Measurements from ENCODE around the gene LAMA3. TPM values are rescaled to one million over a fixed set of nuclear protein-coding genes. Genes with fewer than 3 reads are reported as not detected.

Gene LAMA3, protein sequence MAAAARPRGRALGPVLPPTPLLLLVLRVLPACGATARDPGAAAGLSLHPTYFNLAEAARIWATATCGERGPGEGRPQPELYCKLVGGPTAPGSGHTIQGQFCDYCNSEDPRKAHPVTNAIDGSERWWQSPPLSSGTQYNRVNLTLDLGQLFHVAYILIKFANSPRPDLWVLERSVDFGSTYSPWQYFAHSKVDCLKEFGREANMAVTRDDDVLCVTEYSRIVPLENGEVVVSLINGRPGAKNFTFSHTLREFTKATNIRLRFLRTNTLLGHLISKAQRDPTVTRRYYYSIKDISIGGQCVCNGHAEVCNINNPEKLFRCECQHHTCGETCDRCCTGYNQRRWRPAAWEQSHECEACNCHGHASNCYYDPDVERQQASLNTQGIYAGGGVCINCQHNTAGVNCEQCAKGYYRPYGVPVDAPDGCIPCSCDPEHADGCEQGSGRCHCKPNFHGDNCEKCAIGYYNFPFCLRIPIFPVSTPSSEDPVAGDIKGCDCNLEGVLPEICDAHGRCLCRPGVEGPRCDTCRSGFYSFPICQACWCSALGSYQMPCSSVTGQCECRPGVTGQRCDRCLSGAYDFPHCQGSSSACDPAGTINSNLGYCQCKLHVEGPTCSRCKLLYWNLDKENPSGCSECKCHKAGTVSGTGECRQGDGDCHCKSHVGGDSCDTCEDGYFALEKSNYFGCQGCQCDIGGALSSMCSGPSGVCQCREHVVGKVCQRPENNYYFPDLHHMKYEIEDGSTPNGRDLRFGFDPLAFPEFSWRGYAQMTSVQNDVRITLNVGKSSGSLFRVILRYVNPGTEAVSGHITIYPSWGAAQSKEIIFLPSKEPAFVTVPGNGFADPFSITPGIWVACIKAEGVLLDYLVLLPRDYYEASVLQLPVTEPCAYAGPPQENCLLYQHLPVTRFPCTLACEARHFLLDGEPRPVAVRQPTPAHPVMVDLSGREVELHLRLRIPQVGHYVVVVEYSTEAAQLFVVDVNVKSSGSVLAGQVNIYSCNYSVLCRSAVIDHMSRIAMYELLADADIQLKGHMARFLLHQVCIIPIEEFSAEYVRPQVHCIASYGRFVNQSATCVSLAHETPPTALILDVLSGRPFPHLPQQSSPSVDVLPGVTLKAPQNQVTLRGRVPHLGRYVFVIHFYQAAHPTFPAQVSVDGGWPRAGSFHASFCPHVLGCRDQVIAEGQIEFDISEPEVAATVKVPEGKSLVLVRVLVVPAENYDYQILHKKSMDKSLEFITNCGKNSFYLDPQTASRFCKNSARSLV (N-terminal part only)
- total RNA-seq (2022) (34.6 and 37.9 TPM in 2 replicates), Bru-seq, nascent RNA (percentile 64 among the genes with signal in this experiment), BruChase-seq, experiment 1, labeled RNA remaining after a 2-hour chase (percentile 67 among the genes with signal in this experiment), BruChase-seq, experiment 2, labeled RNA remaining after a 6-hour chase (percentile 63 among the genes with signal in this experiment)
- long read RNA-seq, transcript LAMA3-204 (13 exons, 1,815 nt): major isoform, 13 of 22 reads
- long read RNA-seq, partial matches to known transcripts: 5 of 22 reads
- long read RNA-seq, other reads (novel, unspliced or antisense): 4 of 22 reads

DNA sequence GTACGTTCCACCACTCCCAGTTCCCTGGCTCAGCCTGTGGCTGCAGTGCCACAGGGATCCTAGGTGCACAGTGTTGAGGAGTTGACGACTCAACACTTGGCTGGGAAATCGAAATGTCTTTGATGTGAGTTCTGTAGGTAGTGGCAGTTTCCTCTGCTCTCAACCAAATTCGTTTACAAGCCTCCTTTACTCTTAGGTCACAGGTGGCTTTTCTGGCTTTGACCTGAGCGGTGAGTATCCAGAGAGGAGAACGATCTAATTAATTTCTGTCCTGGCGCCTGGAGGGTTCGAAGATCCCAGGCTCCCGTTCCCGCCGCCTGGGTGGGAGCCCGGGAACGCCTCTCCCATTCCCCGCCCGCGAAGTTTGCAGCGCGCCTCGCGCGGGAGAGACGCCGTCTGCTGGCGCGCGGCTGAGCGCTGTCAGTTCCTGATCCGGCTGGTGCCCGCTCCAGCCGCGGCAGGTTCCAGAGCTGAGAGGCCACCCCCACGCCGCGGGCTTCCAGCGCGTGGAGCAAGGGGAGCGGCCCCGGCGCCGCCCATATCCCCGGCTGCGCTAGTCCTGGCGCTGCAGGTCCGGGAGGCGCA, at the start of gene LAMA3:
LAMA3 (plus strand) TSS at position 423 of the 585 bp plus-strand sequence. CDS start 231 bp downstream, outside the sequence.
- peaks cover 7% of the 10 kb centered on the region for H3K4me1 Mint-ChIP-seq (ENCODE audit: low read depth, unreplicated experiment)
- H3K27me3 Mint-ChIP-seq (ENCODE audit: insufficient read depth, unreplicated experiment): no peaks in the 10 kb centered on the region
- H3K27ac Mint-ChIP-seq (ENCODE audit: unreplicated experiment): no peak within 1 kb of the TSS
- no peaks in the 10 kb centered on the region for H3K27me3 ChIP-seq (replicated peaks; ENCODE audit: control insufficient read depth, insufficient read depth, low read length)
- BruUV-seq (replicated peaks): no TSS peak
- H3K9me3 Mint-ChIP-seq (ENCODE audit: unreplicated experiment): no peaks in the 10 kb centered on the region
- H3K4me3 Mint-ChIP-seq (ENCODE audit: unreplicated experiment): peak within 1 kb of the TSS; percentile 80
- ChIA-PET POLR2A (no interaction called here), CTCF (no interaction called here)
- TF ChIP-seq, protein P1, sequence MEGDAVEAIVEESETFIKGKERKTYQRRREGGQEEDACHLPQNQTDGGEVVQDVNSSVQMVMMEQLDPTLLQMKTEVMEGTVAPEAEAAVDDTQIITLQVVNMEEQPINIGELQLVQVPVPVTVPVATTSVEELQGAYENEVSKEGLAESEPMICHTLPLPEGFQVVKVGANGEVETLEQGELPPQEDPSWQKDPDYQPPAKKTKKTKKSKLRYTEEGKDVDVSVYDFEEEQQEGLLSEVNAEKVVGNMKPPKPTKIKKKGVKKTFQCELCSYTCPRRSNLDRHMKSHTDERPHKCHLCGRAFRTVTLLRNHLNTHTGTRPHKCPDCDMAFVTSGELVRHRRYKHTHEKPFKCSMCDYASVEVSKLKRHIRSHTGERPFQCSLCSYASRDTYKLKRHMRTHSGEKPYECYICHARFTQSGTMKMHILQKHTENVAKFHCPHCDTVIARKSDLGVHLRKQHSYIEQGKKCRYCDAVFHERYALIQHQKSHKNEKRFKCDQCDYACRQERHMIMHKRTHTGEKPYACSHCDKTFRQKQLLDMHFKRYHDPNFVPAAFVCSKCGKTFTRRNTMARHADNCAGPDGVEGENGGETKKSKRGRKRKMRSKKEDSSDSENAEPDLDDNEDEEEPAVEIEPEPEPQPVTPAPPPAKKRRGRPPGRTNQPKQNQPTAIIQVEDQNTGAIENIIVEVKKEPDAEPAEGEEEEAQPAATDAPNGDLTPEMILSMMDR (IDR thresholded peaks at IDR 0.05; ENCODE audit: insufficient read depth in 1 of 2, low read depth in 1 of 2, low read length in 1 of 2, severe bottlenecking in 1 of 2, unreplicated experiment in 1 of 2): peak in 1 of 2 experiments; percentile 31
- H3K4me3 ChIP-seq (ENCODE audit: low read depth, low read length): peak within 1 kb of the TSS; percentile 67
- no peaks in the 10 kb centered on the region for H3K36me3 ChIP-seq (ENCODE audit: control insufficient read depth, insufficient read depth, low read length)
- H3K4me1 ChIP-seq: peaks cover 6% of the 10 kb centered on the region; the same call in 1 of the 2 replicates
- intact Hi-C loops (cut with micrococcal nuclease; ENCODE audit: unreplicated experiment): no loop called here
- DNase-seq: peak; percentile 53 to 68
- H3K36me3 Mint-ChIP-seq (ENCODE audit: insufficient read depth, unreplicated experiment): peaks cover 5% of the 10 kb centered on the region
- no peaks in the 10 kb centered on the region for H3K9me3 ChIP-seq

DNA sequence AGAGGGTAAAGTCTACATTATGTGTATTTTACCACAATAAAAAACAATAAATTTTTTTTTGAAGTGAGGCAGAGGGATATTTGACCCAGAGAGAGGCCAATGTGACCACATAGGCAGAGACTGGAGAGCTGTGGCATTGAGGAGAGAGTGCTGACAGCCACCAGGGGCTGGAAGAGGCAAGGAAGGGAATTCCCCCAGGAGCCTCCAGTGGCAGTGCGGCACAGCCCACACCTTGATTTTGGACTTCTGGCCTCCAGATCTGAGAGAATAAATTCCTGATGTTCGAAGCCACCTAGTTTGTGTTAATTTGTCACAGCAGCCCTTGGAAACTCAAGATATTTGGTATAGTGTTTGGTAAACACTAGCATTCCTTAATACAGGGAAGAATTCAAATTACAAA, 49.2 kb upstream of the LAMA3 start:
- intact Hi-C loops (cut with micrococcal nuclease; ENCODE audit: unreplicated experiment): no loop called here
- H3K27ac Mint-ChIP-seq (ENCODE audit: unreplicated experiment): no peak overlapping the region
- BruUV-seq (replicated peaks): no TSS peak
- H3K27me3 Mint-ChIP-seq (ENCODE audit: insufficient read depth, unreplicated experiment): no peaks in the 10 kb centered on the region
- Histone ChIP-seq H3K4me3 (ENCODE audit: low read depth, low read length) (no peak overlapping the region), H3K27me3 (replicated peaks; ENCODE audit: control insufficient read depth, insufficient read depth, low read length) (no peaks in the 10 kb centered on the region), H3K9me3 (no peaks in the 10 kb centered on the region), H3K4me1 (no peaks in the 10 kb centered on the region), H3K36me3 (ENCODE audit: control insufficient read depth, insufficient read depth, low read length) (no peaks in the 10 kb centered on the region)
- H3K4me3 Mint-ChIP-seq (ENCODE audit: unreplicated experiment): no peak overlapping the region
- TF ChIP-seq, protein P1 (IDR thresholded peaks at IDR 0.05; ENCODE audit: insufficient read depth in 1 of 2, low read depth in 1 of 2, low read length in 1 of 2, severe bottlenecking in 1 of 2, unreplicated experiment in 1 of 2): no peak
- H3K36me3 Mint-ChIP-seq (ENCODE audit: insufficient read depth, unreplicated experiment): no peaks in the 10 kb centered on the region
- ChIA-PET POLR2A (no interaction called here), CTCF (interaction anchor here (2.6 kb wide), 1 partner anchor 63 kb away, joined by 7 read pairs; no protein-coding TSS in a partner anchor)
- H3K4me1 Mint-ChIP-seq (ENCODE audit: low read depth, unreplicated experiment): no peaks in the 10 kb centered on the region
- no peak for DNase-seq
- peaks cover 8% of the 10 kb centered on the region for H3K9me3 Mint-ChIP-seq (ENCODE audit: unreplicated experiment)
